GM18498 (cell line): ENCODE measurements around the gene CABLES2.

ENCODE experiments used
- ATAC-seq: cut with Tn5 transposase; IDR thresholded peaks from one replicate; pipeline ENCODE4 v1.9.1; 2021; ENCODE audit warnings: mild to moderate bottlenecking, moderate library complexity; ENCODE audit not compliant: unreplicated experiment

CABLES2 gene

DNA sequence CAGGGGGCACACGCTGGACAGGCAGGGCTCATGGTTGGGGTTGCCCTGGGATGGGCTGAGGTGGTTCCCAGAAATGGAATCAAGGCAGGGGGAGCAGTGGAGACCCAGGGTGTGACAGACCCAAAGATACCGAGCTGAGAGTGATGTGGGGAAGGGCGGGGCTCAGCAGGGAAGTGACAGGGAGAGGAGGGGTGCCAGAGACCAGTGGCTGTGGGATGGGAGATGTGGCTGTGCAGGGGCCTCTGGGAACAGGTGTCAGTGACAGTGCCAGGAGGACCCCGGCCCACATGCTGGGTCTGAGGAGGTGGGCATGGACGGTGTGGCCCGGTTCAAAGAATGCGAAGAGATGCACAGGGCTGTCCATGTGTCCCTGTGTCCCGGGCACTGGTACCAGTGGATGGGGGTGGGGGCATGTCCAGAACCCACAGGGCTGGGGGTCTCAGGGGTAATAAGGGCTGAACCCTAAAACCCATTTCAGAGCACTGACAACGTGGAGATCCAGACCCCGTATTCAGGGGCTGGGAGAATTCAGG, 1.0 kb downstream of the CABLES2 start:
- no peak for ATAC-seq

DNA sequence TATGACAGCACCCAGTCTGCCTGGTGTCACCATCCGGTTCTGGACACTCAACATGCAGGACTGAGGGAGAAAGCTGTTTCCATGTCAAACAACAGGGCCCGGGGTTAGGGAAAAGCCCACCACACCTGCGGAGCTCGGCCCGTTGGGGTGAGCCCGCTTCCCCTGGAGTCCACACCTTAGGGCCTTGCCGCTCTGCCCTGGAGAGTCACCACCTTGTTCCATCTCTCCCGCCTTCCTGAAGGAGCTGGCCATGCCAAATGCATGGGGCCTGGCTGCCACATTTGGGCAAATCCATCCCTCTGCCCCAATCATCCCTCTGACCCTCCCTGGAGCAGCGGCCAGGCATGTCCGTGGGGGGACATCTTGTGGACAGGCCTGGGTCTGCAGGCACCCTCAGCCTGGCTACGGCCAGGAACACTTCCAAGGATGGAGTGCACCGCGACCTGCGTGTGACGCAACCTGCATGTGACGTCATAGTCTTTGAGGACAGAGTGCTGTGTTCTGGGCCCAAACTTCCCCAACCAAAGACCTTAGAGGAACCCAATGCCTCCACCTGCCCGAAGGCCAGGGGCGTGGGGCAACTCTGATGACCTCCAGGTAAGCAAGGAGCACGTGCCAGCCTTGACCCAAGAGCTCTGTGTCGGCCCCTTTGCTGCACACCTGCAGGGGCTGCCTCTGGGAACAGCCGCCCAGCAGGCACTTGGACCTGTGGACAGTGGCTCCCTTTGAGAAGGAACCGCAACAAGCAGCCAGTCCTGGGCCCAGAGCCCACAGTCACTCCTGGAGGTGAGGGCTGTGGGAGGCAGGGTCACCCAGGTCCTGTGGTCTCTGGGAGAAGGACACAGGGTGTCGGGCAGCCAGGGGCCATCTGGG, 1.7 kb downstream of the CABLES2 start:
- ATAC-seq, result no peak

DNA sequence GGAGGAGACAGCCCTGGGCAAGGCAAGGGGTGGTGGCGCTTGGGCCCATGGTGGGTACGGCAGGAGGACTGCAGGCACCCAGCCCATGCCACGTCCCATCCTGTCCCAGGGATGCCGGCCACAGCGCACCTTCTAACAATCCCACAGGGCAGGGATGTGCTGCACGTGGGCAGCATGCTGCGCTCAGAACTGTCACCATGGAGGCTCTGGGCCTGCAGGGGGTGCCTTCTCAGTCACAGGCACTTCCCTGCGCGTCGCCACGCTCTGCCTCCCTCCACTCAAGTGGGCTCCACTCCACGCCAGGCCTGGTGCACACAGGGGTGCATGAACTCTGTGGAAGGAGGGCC, 2.4 kb downstream of the CABLES2 start:
- no peak for ATAC-seq

DNA sequence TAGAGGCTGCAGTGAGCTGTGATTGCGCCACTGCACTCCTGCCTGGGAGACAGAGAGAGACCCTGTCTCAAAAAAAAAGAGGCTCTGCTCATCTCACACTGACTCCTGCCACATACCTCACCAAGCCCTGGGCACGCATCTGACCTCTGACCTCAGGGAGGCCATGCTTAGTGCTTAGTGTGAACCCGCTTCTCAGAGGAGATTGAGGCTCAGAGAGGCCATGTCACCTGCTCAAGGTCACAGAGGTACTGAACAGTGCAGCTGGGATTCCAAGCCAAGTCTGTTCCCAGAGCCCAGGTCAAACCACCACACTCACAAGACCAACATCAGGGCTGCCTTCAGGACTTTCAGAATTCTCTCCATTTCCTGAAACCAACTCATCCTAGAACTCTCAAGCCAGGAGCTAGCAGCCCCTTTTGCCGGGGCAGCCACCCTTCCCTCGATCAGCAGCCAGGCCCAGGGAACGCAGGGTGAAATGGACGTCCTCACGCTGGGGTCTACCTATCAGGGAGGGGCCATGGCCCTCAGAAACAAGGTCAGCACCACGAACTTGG, 2.9 kb downstream of the CABLES2 start:
- no peak for ATAC-seq

DNA sequence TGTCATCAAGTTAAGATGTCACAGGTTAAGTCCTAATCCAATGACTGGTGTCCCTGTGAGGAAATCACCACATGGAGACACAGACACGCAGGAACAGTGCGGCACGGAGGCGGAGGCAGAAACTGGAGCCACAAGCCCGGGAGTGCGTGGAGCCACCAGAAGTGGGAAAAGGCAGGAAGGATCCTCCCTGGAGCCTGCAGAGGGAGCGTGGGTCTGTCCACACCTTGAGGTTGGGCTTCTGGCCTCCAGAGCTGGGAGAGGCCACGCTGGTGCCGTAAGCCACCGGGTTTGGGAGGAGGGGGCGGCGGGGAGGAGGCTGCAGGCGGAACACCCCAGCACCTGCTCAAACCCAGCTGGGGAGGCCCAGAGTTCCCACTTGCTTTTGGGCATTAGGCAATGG, 3.8 kb downstream of the CABLES2 start:
- no peak for ATAC-seq

DNA sequence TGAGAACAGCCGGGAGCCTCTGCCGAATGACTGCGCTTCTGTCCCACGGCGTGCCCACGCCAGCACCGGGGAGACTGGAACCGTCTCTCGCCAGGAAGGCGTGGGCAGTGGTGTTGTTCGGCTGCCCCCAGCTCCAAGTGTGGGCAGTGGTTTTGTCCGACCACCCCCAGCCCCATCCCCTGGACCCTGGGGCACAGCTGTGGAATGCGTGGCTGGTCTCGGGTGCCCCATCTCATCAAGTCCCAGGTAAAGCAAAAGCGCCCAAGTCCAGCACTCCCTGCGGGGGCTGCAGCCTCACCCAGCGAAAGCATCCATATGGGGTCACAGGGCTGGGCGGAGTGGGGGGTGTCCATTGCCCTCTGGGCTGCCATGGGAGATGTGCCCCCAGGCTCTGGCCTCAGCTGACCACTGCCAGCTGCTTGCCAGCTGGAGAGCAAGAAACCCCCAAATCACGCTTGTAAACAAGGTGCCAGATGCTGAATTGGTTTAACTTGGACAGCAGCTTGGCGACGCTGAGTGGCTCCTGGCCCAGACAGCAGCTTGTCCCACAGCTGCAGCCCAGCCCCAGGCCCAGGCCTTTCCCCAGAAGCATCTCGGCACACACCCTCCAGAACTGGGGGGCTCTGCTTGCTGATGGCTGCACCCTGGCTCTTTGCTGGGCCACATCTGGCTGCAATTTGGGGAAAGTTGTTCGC, 4.5 kb downstream of the CABLES2 start:
- no peak for ATAC-seq

DNA sequence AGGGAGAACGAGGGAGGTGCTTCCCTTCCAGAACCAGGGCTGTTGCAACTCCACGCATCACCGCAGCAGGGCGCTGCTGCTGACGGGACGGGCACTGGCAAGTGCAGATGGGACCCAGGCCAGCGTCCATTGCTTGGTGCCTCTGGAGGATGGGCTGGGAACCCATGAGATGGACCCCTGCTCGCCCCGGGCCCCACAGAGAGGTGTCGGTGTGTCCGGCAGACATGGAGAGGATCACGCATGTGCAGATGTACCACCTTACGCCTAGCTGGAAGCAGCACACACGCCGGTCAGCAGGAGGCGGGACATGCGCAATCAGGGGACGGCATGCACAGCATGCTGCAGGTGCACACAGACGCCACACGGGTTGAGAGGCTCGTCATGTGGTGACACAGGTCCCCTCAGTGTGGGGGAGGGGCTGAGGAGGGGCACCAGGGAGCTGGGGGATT, 5.7 kb downstream of the CABLES2 start:
- no peak for ATAC-seq

DNA sequence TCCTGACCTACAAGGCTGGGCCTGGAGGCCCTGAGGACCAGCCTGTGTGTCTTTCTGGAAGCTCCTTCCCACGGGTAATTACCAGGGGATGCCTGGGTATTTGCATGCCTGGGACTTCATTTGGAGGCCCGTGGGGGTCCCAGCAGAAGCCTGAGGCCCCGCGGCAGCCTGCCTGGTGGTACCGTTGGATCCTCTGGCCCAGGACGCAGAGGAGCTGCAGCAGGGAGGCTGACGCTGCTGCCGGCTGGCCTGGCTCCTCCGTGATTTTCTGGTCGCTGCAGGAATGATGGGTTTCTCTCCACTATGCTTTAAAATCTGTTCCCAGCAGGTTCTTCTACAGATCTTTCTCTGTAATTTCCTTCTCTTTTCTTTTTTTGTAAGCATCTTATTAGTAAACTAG, 6.5 kb downstream of the CABLES2 start:
- no peak for ATAC-seq

DNA sequence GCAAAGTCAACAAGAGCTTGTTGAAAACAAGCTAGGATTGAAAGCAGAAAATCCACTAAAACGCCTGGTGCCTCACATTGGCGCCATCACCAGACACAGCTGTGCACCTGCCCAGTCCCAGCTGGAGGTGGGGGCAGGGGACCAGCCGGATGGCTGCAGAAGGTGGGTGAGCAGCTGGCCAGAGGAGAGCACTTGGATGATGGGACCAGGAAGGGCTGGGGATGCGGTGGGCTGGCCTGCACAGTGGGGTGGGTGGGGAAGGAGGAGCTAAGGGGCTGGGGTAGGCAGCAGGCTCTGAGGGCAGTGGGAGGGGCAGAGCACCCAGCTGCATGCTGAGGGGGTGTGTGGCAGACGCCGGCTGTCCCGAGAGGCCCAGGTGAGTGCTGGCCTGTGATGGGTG, 7.1 kb downstream of the CABLES2 start:
- ATAC-seq, result no peak

DNA sequence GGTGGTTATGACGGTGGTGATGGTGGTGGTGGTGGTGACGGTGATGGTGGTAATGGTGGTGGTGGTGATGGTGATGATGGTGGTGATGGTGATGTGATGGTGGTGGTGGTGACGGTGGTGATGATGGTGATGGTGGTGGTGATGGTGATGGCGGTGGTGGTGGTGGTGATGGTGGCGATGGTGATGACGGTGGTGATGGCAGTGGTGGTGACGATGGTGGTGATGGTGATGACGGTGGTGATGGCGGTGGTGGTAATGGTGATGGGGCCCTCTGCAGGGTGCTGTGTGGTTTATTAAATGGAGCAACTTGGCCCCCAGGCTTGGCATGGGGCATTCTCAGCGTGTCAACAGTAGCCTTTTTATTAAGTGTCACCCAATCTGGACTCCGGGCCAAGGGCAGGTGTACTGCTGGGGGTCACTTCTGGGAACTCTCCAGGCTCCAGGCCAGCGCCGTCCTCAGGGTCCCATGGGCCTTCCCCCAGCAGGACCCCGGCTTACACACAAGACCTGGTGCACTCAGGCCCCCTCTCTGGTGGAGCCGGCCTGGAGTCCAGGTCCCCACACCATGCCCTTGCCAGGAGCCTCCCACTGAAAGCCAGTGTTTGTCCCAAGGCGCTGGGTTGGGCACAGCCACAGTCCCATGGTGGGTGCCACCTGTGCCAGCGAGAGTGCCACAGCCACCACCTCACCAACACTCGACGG, 8.8 kb downstream of the CABLES2 start:
- no peak for ATAC-seq

DNA sequence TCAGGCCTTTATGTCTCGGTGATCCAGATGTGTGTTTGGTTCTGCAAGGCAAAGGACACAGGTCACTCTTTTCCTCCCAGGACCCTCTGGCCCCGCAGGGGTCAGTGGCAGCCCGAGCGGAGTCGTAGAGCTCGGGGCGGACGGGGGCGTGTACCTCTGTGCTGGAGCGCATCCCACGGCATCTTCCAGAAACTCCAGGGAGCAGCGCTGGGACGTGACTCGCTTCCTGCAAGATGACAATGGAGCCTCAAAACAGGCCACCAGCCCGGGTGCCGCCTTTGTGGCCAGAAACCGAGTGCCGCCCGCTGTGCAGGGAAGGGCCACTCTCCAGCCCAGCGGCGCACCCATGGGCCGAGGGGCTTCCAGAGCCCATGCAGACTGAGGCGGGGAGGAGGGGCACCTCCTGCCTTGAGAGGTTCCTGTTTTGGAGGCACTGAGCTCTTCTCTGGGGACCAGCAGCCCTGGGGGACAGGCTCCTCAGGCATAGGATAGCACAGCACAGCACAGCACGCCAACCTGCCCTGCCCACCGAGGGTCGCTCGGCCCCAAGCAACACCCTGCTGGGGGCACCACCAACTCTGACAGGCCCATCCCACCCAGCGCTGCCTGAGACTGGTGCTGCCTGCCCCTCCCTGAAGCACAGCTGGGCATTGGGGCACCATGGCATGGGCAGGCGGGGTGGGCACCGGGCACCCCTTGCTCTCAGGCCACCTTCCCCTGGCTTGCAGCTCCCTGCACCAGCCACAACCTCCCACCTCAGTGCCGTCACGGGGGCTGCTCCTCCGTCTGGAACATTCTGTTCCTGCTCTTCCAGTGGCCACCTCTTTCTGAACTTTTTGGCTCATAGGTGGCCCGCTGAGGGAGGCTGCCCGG, 10.5 kb downstream of the CABLES2 start:
- ATAC-seq, result no peak

DNA sequence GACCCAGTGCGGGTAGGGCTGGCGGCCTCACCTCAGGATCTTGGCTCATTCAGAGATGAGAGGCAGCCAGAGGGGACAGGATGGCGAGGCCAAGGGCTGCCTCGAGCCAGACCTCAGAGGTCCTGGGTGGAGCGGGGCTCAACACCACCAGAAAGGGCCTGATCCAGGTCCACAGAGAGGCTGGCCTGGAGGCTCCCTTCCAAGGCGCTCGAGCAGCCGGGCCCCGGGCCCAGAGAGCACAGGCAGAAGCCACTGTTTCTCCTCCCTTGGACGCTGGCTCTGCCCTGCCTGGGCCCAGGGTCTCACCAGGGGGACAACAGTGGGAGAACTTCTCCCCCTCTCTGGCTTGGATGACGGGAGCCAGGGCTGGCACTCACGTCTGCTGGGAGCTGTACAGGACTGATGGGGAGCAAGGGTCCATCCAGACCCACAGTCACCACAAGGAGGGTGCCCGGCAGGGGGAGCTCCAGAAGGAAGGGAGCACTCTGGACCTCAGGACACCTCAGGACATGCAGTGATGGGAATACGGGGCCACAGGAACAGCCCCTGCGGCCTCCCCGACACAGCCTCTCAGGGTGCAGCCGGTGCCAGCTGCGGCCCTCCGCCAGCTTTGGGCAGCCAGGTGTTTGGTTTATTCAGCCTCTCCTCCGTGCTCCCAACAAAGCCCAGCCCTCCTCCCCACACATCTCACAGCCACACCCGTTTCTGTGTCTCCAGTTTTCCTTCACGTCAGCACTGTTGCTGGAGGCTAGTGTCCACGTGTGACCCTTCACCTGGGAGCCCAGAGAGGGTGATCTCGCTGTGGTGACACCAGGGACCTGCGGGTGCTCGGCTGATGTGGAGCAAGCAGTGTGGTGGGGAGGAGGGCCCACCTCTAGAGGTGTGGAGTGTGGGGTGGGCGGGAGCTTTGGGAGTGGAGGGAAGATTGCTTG, 11.5 kb downstream of the CABLES2 start:
- no peak for ATAC-seq

DNA sequence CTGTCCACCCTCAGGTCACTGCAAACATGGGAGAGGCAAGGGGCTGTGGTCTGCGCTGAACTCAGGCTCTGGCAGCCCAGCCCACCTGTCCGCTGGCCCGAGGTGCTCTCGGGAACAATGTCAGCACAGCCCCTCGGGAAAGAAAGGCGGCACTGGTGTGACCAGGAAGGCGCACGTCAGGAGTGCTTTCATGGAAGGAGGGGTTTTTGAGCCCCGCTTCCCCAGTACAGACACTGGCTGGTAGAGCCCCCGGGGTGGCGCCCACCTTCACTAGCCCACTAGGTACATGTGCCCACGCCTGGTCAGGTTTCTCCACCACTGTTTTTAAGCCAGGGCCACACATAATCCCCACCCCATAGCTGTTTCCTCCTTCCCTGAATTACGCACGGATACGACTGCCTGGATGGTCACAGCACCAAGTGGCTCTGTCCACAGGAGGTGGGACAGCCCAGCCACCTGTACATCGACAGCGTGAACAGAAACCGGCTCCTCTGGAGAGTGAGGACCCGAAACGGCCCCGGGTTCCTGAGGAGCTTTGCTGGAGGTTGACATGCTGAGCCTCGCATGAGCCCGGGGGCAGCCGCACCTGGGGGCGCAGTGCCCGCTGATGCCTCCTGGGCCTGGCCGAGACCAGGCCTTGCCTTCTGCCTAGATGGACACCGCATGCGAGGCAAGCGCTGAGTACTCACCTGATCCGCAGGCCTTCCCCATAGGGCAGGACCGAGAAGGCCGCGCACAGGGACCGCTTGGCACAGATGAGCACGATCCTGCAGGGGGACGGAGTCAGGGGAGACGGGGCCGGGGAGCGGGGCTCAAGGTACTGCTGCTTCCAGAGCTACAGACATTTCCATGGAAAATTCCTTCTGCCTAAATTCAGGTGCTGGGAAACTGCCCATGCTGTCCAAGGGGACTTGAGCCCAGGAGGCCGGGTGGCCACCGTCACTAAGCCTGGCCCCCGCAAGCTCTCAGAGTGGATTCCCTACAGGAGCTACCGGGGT, 12.5 kb downstream of the CABLES2 start:
- ATAC-seq, result no peak

DNA sequence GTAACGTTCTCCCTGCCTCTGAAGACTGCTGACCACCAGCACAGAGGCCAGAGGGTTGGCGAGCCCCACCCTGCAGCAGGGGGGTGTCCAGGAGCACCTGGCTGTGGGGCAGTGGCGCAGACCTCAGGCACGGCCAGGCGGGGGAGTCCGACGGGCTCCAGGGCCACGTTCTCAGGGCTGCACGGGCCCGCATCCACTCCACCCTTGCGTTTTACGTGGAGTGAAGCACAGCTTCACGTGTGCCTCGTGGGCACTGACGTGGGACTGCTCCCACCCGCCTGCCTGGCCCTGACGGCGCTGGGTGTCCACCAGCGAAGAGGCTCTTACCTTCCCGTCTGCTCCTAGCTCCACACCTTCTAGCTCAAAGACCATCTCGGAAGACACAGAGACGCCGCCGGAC, 13.3 kb downstream of the CABLES2 start:
- ATAC-seq, result no peak

DNA sequence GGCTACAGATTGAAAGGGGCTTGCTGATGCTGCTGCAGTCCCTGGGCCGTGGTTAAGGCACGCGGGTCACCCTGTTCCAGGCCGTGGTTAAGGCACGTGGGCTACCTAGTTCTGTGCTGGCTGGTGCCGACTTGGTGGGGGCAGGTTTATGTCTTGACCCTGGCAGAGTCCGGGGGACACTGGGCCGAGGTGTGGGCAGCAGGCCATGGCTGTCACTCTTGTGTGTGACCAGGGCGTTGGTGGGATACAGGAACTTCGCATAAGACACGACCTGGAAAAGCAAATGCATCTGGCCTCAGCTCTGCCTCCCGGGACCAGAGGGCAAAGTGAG, 13.8 kb downstream of the CABLES2 start:
- ATAC-seq, result no peak

DNA sequence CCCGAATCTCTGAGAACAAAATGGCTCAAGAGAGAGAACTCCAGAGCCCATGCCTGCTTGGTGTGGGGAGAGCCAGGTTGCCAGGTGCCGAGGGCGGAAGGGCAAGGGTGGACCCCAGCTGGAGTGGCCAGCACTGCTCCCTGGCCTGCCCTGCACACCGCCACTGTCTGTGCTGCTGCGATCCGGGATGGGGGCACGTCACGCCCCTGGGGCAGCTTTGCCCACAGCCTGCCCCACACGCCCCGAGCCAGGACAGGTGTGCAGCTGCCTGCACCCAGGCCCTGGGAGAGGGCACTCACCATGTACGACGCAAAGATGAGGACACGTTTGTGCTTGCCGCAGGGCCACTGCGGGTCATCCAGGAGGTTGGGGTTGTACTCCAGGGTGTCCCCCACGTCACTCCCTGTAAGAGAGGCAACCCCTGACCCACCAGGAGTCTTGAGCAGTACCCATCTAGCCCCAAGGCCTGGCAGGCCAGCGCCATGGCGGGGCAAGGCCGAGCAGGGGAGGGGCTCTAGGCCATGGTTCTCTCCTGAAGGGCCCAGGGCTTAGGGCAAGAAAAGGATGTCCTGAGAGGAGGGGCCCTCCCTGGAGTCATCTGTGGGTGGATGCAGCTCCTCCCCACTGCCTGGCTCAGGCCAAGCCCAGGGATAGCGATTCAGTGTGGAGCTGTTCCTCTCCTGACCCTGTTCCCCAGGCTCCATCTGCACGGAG, 14.3 kb downstream of the CABLES2 start:
- no peak for ATAC-seq

DNA sequence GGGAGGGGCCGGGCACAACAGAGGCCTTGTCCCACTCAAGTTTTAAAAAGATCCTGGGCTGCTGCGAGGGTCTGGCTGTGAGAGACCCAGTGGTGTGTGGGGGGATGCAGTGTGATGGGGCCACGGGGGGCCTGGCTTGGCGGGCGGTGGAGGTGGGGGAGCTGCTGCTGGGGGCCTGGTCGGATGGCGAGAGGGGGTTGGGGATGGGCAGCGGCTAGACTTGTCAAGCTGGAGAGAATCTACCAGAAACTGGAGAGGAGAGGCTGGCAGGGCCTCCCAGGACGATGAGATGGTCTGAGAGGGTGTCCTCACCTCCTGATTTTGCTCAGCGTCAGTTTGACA, 15.0 kb downstream of the CABLES2 start:
- ATAC-seq, result no peak
